IMR-90 (cell line): ENCODE measurements around the gene ACSS2.
"Not testable (repeated sequence)": the region's sequence is repeated elsewhere in the genome, so short reads cannot be mapped to it uniquely, and the experiment has no call there.

Source experiments
- CHD1 ChIP-seq: IDR thresholded peaks from 2 replicates; pipeline ENCODE4 v1.6.1; 2012; ENCODE audit warnings: low read depth, low read length, improper control_type of control experiment
- CTCF ChIP-seq: conservative IDR thresholded peaks from 2 replicates; pipeline ENCODE4 v1.5.1; 2012; ENCODE audit warnings: mild to moderate bottlenecking, low read depth, low read length, improper control_type of control experiment
- MXI1 ChIP-seq: IDR thresholded peaks from 2 replicates; pipeline ENCODE4 v1.6.1; 2012; ENCODE audit warnings: low read depth, mild to moderate bottlenecking, low read length, moderate library complexity, borderline replicate concordance
- NFE2L2 ChIP-seq: fragments of 150-350 bp; IDR thresholded peaks from 2 replicates; pipeline ENCODE4 v1.6.1; 2016; ENCODE audit warnings: low read depth, mild to moderate bottlenecking, low read length
- POLR2A ChIP-seq: IDR thresholded peaks from 2 replicates; pipeline ENCODE4 v1.6.1; 2012; ENCODE audit warnings: mild to moderate bottlenecking, low read depth, low read length
- SMC3 ChIP-seq: fragments of 150-350 bp; IDR thresholded peaks from 2 replicates; pipeline ENCODE4 v1.6.1; 2016; ENCODE audit warnings: low read depth, mild to moderate bottlenecking, antibody characterized with exemption, low read length, moderate library complexity
- USF2 ChIP-seq: fragments of 150-350 bp; IDR thresholded peaks from 2 replicates; pipeline ENCODE4 v1.6.1; 2017; ENCODE audit warnings: mild to moderate bottlenecking, antibody characterized with exemption, low read length, low read depth

- TF ChIP-seq SMC3, POLR2A, CTCF, MXI1, USF2, NFE2L2, CHD1: not testable (repeated sequence)
Measured at GRCh38 chr20:34898129-34898528, 21.7 kb downstream of the ACSS2 start.
